Prostate gland (tissue), 2 donors: ENCODE results near the gene RNU6-1. TPM values are rescaled to one million over a fixed set of nuclear protein-coding genes. Genes with fewer than 3 reads are reported as not detected.

Experiments used
- DNase-seq: peaks from one replicate; pipeline ENCODE4 v3.0.0-alpha.2; 2019; ENCODE audit warnings: low spot score
- H3K27ac ChIP-seq, 2 donors: fragments of 200-600 bp; sonication (generic); 2 replicates each; pipeline ENCODE4 v1.5.1; 2017 to 2019
- H3K27me3 ChIP-seq: fragments of 200-600 bp; sonication (generic); replicated peaks from 2 replicates; pipeline ENCODE4 v1.5.1; 2019; ENCODE audit not compliant: insufficient read depth
- H3K36me3 ChIP-seq, 2 donors: fragments of 200-600 bp; sonication (generic); 1 replicate in 1 of 2; 2 replicates in 1 of 2; pipeline versions ENCODE4 v1.5.1 to v1.8.1; 2017 to 2019
- H3K4me1 ChIP-seq: fragments of 200-600 bp; sonication (generic); replicated peaks from 2 replicates; pipeline ENCODE4 v1.5.1; 2019
- H3K4me3 ChIP-seq, 2 donors: fragments of 200-600 bp; sonication (generic); 2 replicates each; pipeline ENCODE4 v1.5.1; 2017 to 2019
- H3K9me3 ChIP-seq: fragments of 200-600 bp; sonication (generic); 2 replicates; pipeline ENCODE4 v1.5.1; 2017
- CTCF ChIP-seq, 4 experiments: fragments of 200-600 bp in 2 of 4; fragments of 450-650 bp in 2 of 4; sonication (generic) in 2 of 4; IDR thresholded peaks; 1 replicate in 3 of 4; 2 replicates in 1 of 4; pipeline ENCODE4 v1.5.1; 2016 to 2019; ENCODE audit warnings: antibody characterized with exemption in 4 of 4, mild to moderate bottlenecking in 2 of 4, moderate library complexity in 2 of 4
- POLR2A ChIP-seq: fragments of 450-650 bp; IDR thresholded peaks from one replicate; pipeline ENCODE4 v1.6.1; 2016; ENCODE audit warnings: antibody characterized with exemption, mild to moderate bottlenecking
- POLR2AphosphoS5 ChIP-seq: sonication (generic); formaldehyde crosslinking; IDR thresholded peaks from one replicate; pipeline ENCODE4 v1.6.1; 2017; ENCODE audit warnings: antibody characterized with exemption
- WGBS: methylation state at CpG from one replicate; pipeline ENCODE4 v1.1.5; 2018; 5-methylcytosine and 5-hydroxymethylcytosine counted together
- intact Hi-C: fragments of 100-400 bp; cut with DNase I; formaldehyde crosslinking; loops from one replicate; pipeline ENCODE4 v1.14.2; 2022
- total RNA-seq, 2 donors: library from RNA; depleted of rRNA; stranded (reverse); fragments of >200 nt; gene quantifications; one replicate each; pipeline ENCODE4 v1.1.0, GENCODE V29; 2016

Gene RNU6-1
- total RNA-seq, 2 donors from 2014 or later, result not detected

GRCh38 chr15:67884009-67884408 is 44.2 kb upstream of the RNU6-1 start:
- intact Hi-C loops, result loop anchor here (10.0 kb wide), 1 partner anchor 171 kb away; the partner anchor contains the start of gene PIAS1
- no peak for TF ChIP-seq POLR2AphosphoS5
- TF ChIP-seq CTCF (IDR thresholded peaks at IDR 0.05), result no peak
- no peak for TF ChIP-seq POLR2A
- 68% methylated on average over 6 of the region's 6 CpGs for WGBS
- DNase-seq, result no peak
- Histone ChIP-seq H3K4me3 (no peak overlapping the region), H3K4me1 (peaks cover 3% of the 10 kb centered on the region), H3K27me3 (no peaks in the 10 kb centered on the region), H3K36me3 (no peaks in the 10 kb centered on the region), H3K9me3 (no peaks in the 10 kb centered on the region), H3K27ac (peak overlapping the region; percentile 77 to 86)

GRCh38 chr15:67883234-67883773 is 43.5 kb upstream of the RNU6-1 start:
- Histone ChIP-seq H3K36me3 (no peaks in the 10 kb centered on the region), H3K27me3 (no peaks in the 10 kb centered on the region), H3K4me1 (peaks cover 3% of the 10 kb centered on the region), H3K4me3 (no peak overlapping the region), H3K27ac (peak overlapping the region in 1 of 2 donors; percentile 77), H3K9me3 (no peaks in the 10 kb centered on the region)
- intact Hi-C loops, result loop anchor here (10.0 kb wide), 1 partner anchor 171 kb away; the partner anchor contains the start of gene PIAS1
- DNase-seq, result no peak
- TF ChIP-seq POLR2A (no peak), CTCF (IDR thresholded peaks at IDR 0.05) (no peak), POLR2AphosphoS5 (no peak)
- WGBS, result 60% methylated on average over 10 of the region's 10 CpGs

- Histone ChIP-seq H3K4me1 (peaks cover 3% of the 10 kb centered on the region), H3K36me3 (no peaks in the 10 kb centered on the region), H3K9me3 (no peaks in the 10 kb centered on the region), H3K27me3 (no peaks in the 10 kb centered on the region), H3K4me3 (no peak overlapping the region), H3K27ac (no peak overlapping the region)
- no peak for DNase-seq
- TF ChIP-seq CTCF (IDR thresholded peaks at IDR 0.05) (no peak), POLR2A (no peak), POLR2AphosphoS5 (no peak)
- WGBS, result 75% methylated on average over 8 of the region's 8 CpGs
- intact Hi-C loops, result loop anchor here (10.0 kb wide), 1 partner anchor 172 kb away; the partner anchor contains the start of gene PIAS1
Measured at GRCh38 chr15:67882487-67883233, 42.8 kb upstream of the RNU6-1 start.

GRCh38 chr15:67880651-67881182 is 40.9 kb upstream of the RNU6-1 start:
- 48% methylated on average over 3 of the region's 3 CpGs for WGBS
- H3K4me3 ChIP-seq, result no peak overlapping the region
- TF ChIP-seq POLR2A (no peak), POLR2AphosphoS5 (no peak), CTCF (IDR thresholded peaks at IDR 0.05) (no peak)
- peaks cover 3% of the 10 kb centered on the region for H3K4me1 ChIP-seq
- peak; percentile 43 for DNase-seq
- no peaks in the 10 kb centered on the region for H3K36me3 ChIP-seq
- H3K27me3 ChIP-seq, result no peaks in the 10 kb centered on the region
- H3K9me3 ChIP-seq, result no peaks in the 10 kb centered on the region
- H3K27ac ChIP-seq, result no peak overlapping the region
- intact Hi-C loops, result loop anchor here (10.0 kb wide), 1 partner anchor 174 kb away; the partner anchor contains the start of gene PIAS1
